ENCODE results near the gene CMIP. TPM values are rescaled to one million over a fixed set of nuclear protein-coding genes. Genes with fewer than 3 reads are reported as not detected.

Gene CMIP
- total RNA-seq, 1 donor from 2014 or later, result 18.8 TPM

DNA sequence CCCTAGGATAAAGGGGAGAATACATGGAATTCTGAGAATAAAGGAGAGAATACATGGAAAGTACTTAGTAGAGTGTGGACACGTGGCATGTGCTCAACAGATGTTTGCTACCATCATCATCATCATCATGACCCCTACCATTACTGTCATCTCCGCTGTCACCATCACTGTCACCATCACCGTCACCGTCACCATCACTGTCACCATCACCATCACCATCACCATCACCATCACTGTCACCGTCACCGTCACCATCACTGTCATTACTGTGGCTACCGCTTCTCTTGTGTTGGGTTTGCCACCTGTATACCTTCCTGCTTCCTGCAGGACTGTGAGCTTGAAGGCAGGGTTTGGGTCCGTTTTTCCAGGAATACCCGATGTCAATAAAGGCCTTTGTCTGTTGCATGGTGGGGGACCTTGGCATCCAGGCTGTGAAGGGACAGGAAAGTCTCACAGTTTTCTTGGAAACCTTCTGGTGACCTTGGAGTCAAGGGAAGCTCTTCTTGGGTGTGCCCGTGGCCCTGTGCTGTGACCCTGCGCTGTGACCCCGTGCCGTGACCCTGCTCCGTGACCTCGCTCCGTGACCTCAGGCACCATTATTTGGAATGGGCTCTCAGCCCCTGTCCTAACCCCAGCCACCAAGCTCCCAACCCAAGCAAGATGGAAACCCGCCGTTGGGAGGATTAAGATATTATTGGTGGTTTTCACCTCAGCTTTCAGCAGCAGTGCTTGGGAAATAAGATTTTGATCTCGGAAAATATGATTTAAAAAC is 14.4 kb downstream of the CMIP start:
- DNase-seq (ENCODE audit: low spot score in 2 of 2), result no peak
- no peak for FAIRE-seq

DNA sequence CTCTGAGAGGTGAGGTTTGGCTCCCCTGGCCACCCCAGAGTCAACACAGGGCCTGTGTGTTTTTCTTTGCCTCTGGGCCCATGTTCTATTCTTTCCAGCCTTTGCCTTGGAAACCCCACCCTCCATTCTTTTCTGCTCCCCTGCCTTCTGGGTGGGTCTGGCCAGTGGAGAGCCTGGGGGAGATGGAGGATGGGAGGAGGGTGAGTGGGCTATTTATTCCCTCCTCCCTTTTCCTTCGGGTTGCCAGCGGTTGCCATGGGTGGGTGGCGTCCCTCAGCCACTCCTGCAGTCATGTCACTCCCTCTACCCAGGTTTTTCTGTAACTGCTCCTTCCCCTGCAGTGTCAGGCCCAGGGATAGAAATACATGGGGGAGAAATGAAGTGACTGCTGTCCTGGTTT is 15.5 kb downstream of the CMIP start:
- no peak for FAIRE-seq
- no peak for DNase-seq (ENCODE audit: low spot score in 2 of 2)

DNA sequence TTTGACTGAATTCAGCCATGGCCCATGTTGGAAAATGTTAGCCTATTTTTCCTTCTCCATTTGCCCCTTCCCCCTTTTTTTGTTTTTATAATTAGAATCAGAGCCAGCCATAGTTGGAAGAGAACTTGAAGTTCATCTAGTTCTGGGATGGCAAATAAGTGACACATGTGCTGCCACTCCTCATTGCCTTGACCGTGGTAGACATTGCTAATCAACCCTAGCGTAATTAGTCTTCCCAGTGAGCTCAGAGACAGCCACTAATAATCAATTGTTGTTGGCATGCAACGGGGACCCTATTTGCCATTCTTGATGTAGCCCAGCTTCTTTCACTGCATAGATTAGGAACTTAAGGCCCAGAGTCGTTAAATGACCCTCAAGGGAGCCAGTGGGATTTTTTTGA is 16.6 kb downstream of the CMIP start:
- no peak for FAIRE-seq
- no peak for DNase-seq (ENCODE audit: low spot score in 2 of 2)

DNA sequence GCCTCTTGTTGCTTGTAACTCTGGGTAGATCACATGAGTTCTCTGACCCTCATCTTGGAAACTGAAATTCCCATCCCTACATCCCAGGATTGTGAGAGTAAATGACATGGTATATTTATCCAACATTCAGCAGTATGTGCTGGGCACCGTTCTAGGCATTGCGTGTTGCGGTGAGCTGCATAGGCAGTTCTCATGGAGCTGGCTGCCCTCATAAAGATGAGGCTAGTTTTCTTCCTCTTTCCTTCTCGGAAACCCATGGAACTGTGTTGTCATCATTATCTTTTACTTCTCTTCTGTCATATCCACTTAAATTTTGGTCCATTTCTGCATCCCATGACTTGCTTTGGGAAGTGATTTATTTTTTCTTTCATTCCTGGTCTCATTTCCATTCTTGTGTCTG is 17.2 kb downstream of the CMIP start:
- DNase-seq (ENCODE audit: low spot score in 2 of 2), result no peak
- FAIRE-seq, result no peak

DNA sequence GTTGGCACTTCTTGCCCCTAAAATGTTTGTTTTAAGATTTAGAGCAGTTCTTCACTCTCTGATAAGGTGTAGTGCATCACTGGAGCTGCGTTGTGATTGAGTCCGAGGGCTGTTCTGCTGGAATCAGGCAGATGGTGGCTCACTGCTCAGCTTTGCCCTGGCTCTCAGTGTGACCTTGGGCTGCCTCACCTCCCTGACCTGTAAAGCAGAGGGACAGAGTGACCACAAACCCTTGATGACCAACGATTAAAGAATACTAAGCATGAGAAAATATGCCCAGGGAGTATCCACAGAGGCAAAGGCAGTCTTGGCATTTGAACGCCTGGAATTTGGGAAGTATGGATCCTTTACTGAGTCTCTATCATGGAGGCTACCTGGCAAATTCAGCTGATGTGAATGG is 18.1 kb downstream of the CMIP start:
- no peak for DNase-seq (ENCODE audit: low spot score in 2 of 2)
- no peak for FAIRE-seq

DNA sequence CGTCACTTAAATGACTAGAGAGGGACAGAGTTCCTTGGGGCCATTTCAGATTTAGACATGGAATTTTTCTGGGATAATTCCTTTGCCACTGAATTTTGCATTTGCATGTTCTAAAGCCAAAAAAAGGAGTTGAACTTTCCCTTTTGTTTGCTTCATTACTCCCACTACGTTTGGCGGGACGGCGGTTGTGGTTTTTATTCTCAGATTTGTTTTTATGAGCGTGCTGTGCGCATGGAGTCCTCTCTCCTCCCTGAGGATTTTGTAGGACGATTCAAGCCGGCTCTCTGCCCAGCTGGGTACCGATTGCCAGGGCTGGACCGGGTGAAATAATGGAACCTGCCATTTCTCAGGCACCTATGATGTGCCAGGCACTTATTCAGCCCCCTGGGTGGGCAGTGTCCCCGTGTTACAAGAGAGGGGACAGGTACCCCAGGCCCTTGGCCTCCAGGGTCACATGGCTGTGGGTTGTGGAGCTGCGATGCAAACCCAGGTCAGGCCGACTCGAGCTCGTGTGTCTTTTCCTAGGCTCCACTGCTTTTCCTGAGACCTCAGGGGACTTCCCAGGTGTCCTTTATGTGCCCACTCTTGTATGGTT is 18.8 kb downstream of the CMIP start:
- DNase-seq (ENCODE audit: low spot score in 2 of 2) (no peak), FAIRE-seq (no peak)

DNA sequence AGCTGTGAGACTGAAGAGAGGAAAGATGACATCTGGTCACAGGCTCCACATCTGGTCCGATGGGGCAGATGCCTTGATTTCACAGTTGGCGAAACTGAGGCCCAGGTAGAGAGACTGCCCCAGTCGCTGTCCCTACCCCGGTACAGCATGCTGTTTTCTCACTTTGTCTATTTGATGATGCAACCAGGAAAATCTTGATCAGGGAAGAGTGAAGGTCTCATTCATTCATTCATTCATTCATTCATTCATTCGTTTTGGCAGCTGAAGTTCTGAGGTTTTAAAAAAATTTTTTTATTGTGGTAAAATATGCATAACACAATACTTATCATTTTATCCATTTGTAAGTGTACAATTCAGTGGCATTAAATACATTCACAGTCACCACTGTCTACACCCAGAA is 19.7 kb downstream of the CMIP start:
- DNase-seq (ENCODE audit: low spot score in 2 of 2) (no peak), FAIRE-seq (no peak)

DNA sequence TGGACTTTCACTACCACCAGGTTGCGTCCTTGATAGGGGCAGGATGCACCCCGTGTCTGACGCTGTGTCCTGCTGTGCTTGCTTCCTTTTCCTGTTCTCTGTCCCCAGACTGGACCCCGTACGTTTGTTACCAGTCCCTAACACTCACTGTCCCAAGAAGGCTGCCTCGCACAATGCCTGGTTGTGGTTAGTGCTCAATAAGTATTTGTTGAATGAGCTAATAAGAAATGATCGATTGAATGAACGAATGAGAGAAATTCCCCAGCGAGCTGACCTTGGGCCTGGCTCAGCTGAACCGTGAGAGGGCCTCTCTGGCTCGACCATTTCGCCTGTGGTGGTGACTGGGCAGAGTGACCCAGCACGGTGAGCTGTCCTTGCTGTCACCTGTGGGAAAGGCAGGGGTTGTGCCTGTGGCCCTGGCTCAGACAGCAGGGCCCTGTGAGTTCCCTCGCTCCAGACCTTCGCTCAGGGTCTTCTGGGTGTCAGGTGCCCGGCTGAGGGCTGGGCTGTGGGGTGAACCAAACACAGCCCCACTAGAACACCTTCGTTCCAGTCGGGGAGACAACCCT is 20.9 kb downstream of the CMIP start:
- DNase-seq (ENCODE audit: low spot score in 2 of 2) (no peak), FAIRE-seq (no peak)

DNA sequence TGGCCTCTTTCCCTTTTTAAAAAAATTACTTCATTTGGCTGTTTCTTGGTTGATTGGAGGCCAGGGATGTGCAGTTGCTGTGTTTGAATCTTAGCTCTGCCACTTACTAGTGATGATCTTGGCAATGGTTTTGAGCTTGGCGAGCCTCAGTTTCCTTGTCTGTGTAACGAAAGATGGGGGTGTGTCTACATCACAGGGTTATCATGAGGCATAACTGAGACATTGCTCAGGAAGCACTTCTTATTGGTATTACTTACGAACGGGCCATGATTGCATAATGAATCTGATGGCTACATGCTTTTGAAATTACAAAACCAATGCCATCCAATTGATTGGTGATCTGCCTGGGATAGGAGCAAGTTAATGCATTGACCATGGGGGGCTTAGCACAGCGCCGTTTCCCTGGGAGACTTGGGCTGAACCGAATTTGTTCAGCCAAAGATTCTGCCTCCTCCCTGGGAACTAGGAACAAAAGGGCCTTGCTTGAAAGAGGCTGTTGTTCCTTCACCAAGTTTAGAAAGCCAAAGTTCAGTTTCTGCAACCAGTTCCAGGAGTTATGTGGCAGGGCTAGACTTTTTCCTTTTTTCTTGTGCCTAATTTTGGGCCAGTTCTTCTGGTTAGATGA is 21.9 kb downstream of the CMIP start:
- FAIRE-seq (no peak), DNase-seq (ENCODE audit: low spot score in 2 of 2) (no peak)

DNA sequence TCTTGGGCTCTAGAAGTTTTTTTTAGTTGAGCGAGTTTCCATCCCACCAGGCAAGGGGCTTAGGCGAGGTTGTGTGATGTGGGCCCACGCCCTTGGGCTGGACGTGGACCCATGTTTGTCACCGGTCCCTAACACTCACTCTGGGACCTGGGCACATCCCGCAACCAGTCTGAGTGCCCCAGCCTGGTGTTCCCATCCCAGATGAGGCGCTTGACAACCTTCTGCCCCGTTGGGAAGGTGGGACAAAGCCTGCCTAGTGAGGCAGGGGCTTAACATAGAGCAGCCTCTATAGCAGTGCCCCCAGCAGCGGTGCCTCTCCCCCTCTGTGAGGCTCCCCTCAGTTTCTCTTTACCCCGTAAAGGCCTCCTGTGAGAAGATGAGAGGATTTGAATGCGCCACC is 22.5 kb downstream of the CMIP start:
- DNase-seq (ENCODE audit: low spot score in 2 of 2) (no peak), FAIRE-seq (no peak)

DNA sequence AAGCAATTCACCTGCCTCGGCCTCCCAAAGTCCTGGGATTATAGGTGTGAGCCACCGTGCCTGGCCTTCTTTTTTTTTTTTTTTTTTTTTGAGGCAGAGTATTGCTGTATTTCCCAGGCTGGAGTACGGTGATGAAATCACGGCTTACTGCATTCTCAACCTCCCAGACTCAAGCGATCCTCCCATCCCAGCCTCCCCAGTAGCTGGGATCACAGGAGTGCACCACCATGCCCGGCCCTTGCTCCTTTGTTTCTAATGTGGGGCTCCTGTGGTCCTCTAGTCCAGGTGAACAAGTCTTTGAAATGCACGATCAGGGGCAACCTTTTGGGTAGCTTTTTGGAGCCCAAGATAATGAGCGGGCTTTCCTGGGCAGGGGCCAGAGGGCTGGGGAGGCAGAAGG is 23.2 kb downstream of the CMIP start:
- FAIRE-seq, result no peak
- no peak for DNase-seq (ENCODE audit: low spot score in 2 of 2)

DNA sequence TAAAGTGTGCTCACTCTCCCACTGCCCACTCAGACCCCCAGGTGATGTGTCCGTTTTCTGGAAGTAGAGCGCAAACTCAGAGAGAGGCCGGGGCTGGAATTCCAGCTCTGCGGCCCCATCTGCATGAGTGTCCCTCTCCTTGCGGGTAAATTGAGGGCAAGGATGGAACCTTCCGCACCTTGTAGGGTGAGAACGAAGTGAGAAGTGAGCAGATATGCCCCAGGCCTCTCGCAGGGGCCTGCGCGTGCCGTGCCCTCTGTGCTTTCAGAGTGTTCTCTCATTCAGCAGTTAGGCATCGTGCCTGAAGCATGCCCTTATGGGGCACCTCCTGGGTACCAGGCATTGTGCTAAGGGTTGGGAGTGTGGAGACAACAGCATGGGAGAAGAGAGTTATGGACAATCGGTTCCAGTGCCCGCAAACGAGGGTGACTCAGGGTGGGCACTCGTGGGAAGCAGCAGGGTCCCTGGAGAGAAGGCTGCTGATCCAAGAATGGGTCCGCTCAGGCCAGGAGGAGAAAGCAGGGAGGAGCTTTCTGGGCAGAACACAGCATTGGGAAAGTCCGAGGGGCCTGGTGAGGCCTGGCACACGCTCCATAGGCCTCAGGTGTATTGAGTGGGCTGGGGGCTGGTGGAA is 23.8 kb downstream of the CMIP start:
- FAIRE-seq, result no peak

DNA sequence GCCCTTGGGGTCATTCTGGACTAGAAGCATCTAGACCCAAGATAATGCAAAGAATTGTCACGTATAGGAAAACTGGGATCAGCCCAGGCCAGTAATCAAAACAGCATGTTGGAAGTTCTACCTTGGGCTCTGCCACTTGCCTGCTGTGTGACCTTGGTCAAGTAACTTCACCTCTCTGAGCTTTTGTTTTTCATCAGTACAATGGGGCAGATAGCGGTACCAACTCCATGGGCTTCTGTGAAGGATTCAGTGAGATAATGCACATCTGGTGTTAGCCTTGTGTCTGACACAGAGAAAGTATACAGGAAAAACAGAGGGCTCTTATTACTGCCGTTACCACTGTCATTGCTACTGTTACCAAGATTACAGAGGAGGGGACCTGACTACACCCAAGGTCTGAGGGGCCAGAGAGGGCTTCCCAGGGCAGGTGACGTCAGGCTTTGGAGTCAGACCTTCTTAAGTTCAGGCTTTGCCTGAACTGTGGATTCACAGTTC is 24.6 kb downstream of the CMIP start:
- FAIRE-seq (no peak), DNase-seq (ENCODE audit: low spot score in 2 of 2) (no peak)

More for the DNA sequence above, 23.8 kb downstream of the CMIP start:
- DNase-seq (ENCODE audit: low spot score in 2 of 2), result no peak

DNA sequence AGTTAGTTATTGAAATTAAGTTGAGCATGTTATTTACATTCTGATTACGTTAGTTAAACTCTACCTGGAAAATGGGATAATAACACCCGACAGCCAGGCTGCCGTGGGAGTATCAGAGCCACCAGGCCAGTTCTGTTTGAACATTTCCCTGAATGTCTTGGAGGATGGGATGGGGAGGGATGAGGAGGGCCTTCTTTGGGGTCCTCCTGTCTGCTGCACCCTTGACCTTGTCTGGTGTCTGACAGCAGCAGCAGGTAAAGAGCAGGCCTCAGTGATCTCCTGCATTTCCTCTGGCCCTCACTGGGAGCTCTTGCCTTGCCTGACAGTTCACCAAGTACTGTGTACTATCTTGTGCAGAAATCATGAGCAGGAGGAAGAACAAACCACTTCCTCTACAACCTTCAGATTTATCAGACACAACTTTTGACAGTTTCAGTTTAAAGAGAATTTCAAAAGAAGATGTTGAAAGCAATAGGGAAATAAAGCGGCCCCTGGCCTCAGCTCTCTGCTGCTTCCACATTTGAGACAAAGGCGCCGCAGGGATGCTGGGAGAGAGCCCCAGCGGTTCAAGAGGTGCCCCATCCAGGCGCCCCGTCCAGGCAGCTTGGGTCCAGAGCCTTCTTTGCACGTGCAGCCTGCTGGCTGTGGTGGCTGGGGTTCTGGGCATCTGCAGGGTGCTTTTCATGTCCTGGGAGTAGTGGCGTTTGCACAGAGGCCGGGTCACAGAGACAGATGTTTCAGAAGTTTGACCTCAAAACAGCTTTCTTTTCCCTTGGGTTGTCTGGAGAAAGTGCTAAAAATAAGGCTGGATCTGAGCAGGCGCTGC is 25.3 kb downstream of the CMIP start:
- DNase-seq (ENCODE audit: low spot score in 2 of 2) (no peak), FAIRE-seq (no peak)

DNA sequence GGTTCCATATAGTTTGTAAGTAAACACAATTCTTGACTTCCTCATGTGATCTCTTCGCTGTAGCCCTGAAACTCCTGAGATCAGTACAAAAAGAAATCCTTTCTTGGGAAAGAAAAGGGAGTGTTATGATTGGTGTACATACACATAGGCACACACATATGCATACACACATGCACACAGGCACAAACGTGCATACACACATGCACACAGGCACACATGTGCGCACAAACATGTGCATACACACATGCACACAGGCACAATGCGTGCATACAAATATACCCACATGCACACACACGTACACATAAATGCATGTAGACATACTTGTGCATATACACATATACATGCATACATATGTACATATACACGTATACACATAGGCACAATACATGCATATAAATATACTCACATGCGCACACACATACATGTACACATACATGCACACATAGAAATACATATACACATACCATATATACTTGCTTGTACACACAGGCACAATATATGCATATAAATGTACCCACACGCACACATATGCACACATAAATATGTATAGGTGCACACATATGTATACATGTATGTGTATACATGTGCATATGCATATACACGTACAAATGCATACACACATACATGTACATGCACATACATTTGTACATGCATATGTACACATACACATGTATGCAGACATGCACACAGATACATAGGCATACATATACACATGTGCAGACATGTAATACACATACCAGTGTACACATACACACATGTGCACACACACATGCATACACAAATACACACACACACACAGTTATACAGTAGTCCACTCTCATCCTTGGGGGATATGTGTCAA is 26.4 kb downstream of the CMIP start:
- FAIRE-seq (no peak), DNase-seq (ENCODE audit: low spot score in 2 of 2) (no peak)

DNA sequence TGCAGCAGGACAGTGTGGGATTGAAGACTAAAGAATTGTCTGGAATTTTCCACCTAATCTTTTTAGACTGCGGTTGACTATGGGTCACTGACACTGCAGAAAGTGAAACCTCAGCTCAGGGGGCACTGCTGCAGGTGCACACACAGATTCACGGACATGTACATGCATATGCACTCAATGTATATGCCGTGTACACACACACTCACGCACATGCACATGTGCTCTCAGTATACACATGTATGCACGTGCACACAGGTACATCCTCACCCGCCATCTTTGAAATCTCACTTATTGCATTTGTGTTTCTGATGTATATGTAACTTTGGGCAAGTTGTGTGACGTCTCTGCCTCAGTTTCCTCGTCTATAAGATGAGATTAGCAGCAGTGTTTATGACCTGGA is 27.3 kb downstream of the CMIP start:
- FAIRE-seq (no peak), DNase-seq (ENCODE audit: low spot score in 2 of 2) (no peak)

DNA sequence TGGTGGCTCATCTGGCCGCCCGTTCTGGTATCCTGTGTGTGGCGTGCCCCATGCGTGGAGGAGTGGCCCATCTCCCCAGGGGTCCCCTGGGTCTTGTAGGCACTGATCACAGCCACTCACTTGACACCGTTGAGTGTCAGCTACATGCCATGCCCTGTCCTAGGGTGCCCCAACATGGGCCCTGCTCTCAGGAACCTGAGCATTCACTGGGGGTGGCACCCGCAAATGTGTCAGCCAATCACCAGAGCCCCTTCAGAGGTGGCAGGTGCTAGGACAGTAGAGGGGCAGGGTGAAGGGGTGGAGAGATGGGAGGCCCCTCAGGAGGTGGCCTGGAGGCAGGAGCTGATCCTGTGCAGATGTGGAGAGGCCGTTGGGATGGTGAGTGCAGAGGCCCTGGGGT is 27.8 kb downstream of the CMIP start:
- DNase-seq (ENCODE audit: low spot score in 2 of 2) (no peak), FAIRE-seq (no peak)

DNA sequence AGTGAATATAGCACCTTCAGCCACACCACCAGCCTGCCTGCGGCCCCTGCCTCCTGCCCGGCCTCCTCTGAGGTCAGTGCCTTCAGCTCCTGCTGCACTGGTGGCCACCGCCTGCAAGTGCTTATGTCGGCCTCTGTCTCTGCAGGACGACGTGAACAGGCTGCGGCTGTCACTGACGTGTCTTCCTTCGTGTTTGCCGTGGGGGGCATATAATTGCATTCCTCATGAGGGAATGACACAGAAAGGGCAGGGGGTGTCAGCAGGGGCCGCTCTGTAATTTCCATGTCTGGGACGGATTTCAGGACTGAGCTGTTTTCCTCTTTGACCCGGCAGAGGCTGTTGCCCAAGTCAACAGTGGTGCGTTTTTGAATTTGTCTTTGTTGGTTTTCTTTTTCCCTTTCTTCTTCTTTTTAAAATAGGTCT is 28.5 kb downstream of the CMIP start:
- DNase-seq (ENCODE audit: low spot score in 2 of 2) (no peak), FAIRE-seq (no peak)

DNA sequence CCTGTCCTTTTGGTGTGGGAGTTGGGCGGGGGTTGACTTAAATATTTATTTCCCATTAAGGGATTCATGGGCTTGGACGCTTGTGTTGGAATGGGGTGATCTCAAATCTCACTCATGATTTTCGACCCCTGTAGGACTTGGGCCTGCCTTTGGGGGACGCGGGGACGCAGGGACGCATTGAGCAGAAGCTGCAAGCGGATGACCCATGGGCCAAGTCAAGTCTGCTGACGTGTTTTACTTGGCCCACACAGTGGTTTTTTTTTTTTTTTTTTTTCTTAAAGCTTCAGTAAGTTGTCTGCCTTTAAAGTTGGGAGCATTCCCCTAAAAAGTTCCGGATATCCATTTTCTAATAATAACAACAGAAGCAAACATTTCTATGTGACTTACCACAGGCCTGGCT is 28.9 kb downstream of the CMIP start:
- DNase-seq (ENCODE audit: low spot score in 2 of 2), result no peak

More for the DNA sequence above, 28.9 kb downstream of the CMIP start:
- no peak for FAIRE-seq
